HG03521 (cell line): Measurements from ENCODE around the gene PTPRD.

Source experiments
- ATAC-seq: cut with Tn5 transposase; IDR thresholded peaks from one replicate; pipeline ENCODE4 v1.9.1; 2021; ENCODE audit warnings: mild to moderate bottlenecking, moderate library complexity; ENCODE audit not compliant: unreplicated experiment

Gene PTPRD

DNA sequence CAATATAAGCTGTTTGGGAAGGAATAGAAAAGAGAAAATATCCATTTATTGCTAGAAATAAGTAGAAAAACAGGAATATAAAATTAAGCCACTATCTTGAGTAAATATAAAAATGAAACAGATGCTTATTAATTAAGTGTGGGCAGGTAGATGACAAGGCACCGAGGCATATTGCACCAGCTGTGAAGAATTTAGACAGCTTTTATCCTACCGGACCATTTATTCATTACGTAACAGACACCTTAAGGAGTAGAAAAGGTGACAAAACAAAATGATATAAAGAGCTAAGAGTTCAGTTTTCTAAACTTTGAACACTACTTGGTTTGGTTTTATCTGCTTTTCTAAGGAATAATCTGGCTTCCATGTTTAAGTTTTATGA lies 404.1 kb downstream of the PTPRD start:
- ATAC-seq: peak; percentile 27

DNA sequence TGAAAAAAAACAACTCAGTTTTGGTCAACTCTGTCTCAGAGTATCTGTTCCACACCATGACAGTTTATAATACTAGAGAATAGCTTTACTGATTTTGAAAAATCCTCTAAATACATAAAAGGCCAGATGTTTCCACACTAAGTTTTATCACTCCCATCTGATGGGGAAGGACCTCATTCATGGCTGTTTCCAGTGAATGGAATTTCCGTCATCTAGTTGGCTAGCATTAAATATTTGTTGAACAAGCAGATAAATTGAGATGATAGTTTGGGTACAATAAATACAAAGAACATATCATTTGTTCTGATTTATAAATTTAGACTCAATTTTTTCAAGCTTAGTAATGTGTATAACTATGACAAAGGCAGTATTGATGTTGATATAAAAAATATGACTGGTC lies 408.5 kb downstream of the PTPRD start:
- ATAC-seq: no peak

DNA sequence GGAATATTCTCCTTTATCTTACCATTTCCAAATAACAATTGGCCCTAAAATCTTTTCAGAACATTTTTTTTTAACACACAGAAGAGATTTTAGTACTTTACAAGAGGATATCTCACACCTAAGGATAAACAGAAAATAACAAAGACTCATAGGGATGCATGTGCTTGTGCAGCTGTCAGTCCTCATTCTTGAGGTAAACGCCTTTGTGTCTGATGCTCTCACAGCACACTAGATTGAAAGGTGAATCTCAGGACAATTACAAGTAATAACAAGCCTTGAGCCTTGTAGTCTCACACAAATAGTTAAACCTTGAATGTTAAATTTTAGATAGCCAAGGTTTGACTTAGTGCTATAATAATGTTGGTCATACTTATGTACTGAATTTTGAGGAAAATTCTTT lies 439.2 kb downstream of the PTPRD start:
- ATAC-seq: no peak

DNA sequence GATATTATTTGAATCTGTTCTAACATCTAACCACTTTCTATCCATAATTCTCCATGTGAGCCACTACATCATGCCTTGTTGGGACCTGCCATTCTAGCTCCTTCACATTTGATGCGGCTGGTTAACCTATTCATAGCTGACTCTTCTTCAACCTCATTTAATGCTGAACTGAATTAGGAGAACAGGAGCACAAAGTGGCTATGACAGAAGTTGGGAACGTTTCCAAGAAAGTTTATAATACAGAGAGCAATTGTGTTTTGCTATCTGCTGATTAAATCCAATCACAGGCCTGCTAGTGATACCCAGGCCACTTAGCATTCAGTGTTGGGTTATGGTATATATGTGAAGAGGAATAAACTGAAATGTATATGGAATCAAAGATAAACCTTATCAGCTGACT lies 440.3 kb downstream of the PTPRD start:
- no peak for ATAC-seq

DNA sequence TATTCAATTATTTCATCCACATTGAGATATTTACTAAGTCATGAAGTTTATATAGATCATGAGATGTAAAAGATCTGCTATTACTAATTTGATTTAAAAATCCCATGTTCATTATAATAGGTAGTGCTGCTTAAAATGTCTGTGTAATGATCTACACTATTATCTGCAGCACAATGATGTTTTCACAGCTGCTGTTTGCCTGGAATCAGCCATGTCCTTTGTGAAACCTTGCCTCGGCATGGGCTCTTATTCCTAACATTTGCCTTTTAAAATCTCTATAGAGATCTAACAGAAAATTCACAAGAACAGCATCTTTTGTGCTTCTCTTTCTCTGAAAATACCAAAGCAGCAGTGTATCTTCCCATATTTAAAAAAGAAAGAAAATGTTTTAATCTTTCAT lies 444.6 kb downstream of the PTPRD start:
- ATAC-seq: no peak

DNA sequence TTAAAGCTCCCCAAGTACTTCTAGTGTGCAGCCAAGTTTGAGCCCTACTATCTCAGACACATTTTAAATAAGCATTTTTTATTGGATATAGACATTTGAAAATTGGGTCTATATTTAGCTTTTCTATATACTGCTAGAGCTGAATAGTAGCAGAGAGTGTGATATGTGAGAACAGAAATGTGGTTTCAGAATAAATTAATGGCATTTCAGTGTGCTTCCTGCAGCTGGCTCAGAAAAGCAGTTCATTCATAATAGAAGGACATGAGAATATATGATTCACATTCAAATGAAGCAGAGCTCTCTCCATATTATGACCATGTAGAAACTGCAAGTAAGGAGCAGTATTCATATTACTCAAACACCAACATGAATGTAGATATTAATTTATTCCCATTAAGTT lies 464.0 kb downstream of the PTPRD start:
- no peak for ATAC-seq

DNA sequence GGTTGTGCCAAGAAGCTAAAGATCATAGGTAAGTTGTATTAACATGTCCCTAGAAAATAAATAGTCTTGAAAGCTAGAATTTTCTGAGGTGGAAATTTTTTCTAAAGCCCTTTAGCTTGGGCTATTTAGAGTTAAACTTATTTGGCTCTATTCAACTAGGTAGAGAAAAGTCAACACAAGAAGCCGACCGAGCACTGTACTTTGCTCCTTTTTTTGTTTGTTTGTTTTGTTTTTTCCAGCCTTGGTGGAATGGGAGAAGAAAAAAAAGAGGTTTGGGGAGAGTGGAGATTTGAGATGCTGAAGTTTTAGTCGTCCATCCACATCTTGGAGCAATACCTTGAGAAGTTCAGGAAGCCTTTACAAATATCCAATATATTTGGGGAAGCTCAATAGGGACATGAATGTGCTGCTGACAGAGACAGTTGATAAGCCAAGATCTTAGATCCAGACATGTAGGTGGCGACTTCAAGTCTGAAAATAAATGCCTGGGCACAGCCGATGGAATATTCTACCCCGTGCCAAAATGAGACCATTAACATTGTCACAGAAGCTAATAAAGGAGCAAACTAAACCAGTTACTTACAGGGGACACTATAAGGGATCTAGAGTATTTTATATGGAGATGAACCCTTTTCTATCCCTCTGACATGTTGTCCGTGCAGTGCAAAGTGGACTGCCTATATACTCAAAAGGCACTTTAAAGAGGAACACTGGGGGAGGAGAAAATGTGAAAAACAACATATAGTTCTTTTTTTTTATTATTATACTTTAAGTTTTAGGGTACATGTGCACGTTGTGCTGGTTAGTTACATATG lies 466.1 kb downstream of the PTPRD start:
- ATAC-seq: no peak

DNA sequence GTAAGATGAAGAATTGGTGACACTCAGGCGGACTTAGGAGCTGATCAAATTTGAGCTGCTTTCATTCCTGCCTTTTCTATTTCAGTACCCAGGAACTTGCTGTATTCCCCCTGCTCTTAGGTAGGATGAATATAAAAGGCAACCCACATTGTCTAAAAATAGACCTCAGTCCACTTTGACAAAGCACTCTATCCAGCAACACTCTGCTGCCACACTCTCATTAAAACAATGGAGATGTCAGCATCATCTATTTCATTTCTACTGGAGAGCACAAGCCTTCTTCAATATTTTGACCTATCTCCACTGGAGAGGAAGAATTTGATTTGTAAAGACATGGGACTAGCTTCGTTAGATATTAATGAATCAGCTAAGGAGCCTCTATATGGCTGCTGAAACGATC lies 468.4 kb downstream of the PTPRD start:
- ATAC-seq: no peak

DNA sequence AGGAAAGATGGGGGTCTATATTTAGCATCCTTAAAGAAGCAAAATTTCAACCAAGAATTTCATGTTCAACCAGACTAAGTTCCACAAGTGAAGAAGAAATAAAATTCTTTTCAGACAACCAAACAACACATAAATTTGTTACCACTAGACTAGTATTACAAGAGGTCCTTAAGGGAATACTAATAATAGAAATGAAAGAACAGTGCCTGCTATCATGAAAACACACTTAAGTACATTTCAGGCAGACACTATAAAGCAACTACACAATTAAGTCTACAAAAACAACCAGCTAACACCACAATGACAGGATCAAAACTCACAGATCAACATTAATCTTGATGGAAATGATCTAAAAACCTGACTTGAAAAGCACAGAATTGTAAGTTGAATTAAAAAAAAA lies 477.2 kb downstream of the PTPRD start:
- no peak for ATAC-seq

DNA sequence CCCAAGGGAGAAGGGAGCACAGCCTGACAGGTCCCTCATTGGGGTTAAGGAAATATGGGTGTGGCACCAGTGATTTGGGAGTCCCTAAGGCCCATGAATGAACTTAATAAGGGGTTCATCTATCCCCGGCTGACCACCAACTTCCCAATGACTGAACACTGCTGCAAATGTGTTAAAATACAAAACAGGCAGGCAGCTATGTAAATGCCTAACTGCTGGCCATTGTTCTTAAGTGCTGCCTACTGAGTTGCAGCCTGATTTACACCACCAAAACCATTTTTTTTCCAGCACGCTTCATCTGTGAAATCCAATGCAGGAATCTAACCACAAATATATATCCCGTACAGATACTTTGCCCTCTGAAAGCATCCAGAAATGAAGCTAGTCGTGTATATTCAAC lies 478.5 kb downstream of the PTPRD start:
- no peak for ATAC-seq

DNA sequence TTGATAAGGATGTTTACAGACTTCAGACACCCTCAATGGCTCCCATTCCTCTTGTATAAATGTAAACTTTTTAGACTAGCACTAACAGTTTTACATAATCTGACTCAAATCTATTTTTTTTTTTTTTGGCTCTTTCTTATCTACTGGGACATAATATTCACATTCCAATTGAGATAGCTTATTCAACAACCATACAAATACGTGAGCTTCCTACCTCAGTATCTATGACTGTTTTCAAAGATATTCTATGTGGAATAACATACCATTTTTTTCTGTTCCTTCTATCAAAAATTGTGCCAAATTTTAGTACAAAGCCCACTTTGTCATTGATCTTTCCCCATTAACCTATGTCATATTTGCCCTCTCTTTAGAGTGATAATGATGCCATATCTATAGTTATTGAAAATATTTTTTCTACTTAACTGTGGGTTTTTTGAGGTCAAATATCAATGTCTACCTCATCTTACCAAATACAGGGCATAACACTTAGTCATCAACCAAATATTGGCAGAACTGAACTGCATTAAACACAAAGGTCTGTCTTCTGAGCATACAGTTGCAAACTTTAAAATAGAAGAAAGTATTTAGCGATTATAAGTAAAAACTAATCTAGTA lies 482.6 kb downstream of the PTPRD start:
- no peak for ATAC-seq

DNA sequence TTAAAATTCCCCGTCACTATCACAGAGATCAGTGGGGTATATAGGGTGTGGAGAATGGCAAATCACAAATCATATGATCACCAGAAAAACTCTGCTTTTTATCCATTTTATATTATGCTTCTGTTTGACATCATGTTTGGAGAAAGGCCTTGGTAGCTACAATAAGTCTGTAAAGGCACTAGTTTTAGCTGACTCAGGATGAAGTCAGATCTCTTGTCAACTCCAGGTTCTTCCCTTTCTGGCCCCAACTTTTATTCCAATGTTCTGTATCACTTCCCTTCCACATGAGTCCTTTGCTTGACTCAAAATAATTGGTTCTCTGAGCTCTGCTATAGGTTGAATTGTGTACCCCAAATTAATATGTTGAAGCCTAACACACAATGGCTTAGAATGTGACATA lies 484.9 kb downstream of the PTPRD start:
- no peak for ATAC-seq

DNA sequence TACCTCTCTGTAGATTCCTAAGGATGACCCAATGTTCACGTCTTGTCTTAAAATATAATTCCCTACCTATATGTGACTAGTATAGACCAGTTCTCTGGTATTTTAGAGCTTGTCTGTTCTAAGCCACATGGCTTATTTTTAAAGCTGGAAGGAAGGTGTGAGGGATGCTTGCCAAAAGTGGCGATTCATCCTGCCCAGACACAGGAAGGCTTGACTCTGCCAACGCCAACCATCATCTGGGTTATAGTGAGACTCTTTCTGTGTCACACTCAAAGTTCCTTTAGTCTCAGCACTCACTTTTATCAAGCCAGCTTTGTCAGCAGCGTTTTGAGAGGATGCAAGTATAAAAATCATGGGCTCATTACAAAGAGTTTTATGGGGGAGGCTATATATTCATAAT lies 500.0 kb downstream of the PTPRD start:
- ATAC-seq: no peak

DNA sequence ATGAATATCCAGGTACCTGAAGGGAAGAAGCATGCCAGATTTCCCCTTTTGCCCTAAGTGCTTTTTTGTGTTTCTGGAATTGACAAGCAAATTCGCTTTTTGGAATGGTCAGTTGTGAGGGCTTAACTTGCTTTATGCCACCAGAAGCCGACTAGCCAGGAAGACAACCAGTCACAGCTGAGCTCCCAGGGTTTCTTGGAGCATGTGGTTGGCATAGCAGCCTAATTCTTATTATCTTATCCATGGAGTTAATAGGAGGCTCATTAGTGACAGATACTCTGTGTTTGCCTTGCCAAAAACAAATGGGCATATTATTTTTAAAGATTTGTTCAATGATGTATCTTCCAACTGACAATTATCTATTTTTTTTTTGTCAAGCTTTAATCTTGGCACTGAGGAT lies 500.7 kb downstream of the PTPRD start:
- no peak for ATAC-seq

DNA sequence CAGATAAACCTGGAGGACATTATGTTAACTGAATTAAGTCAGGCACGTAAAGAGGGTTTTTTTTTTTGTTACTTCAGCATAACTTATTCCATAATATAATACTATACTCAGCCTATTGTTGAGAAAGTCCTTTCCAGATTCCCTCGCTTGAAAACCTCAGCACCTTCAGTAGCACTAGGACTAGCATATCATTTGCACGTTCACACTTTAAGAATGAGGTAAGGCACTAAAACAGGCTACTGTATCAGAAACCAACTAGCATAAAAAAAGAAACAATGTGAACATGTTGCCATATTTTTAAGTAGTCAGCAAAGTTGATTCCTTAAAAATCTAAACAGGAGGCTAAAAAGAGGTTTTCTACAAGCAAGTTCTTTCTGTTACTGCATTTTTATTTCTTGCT lies 504.0 kb downstream of the PTPRD start:
- ATAC-seq: no peak

DNA sequence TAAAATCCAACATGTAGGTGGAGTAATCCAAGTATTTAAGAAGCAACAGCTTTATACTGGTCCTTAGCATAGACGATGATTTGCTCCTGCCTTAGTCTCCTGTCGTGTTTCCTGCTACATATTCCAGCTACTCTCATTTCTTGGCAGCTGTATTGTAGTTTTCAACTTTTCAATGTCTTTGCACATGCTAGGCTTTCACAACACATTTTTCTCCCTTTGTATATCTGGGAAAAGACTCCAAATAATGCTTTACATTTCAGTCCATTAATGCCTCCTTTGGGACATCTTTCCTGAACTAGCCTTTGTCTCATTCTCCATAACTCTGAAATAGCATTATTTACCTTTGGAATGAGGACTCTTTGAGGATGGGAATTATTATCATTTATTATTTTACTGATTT lies 508.0 kb downstream of the PTPRD start:
- ATAC-seq: no peak

DNA sequence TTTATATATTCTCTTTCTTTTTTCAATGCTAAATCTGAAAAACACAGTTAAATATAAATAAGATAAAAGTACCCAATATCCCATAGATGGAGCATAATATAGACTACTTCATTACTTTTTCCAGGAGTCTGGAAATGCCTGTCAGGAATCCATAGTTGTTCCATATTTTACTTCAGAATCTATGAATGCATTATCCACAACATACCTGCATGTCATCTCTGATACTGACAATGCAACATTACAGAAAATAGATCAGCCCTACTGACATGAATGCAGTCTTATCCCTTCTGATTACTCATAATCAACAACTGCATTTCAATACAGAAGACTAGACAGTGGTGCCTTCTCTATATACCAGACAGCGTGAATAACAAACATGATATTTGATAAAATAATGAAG lies 517.6 kb downstream of the PTPRD start:
- ATAC-seq: no peak

DNA sequence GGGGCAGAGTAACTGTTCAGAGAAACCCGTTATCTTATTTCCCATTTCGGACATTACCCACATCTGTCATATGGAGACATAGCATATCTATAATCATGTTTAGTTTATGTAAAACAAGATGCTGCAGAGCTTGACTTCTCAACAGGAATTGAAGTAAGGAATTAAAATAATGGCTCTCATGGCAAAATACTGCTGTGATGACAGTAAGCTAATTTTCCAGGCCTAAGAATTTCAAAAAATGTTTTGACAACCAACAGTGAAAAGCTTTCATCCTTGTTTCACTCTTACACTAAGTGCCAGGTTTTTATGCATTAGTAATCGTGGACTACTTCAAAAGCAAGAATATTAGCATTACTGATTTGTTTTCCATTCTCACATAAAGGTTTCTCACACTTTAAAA lies 518.2 kb downstream of the PTPRD start:
- no peak for ATAC-seq

DNA sequence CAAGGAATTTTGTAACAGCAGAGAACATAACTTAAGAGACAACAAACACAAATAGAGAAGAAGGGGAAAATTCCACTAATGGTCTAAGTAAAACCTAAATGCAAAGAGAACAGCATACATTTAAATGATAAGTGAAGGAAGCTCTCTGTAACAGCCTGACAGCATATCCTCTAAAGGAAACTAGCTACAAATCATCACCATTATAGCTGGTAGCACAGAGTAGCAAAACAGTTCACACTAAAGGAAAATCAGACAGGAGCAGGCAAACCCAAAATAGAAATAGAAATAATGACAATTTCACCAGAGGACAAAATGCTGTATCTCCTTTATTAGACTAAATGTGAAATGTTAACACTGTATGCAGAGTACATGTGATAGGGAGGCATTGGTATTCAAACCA lies 532.8 kb downstream of the PTPRD start:
- ATAC-seq: no peak

DNA sequence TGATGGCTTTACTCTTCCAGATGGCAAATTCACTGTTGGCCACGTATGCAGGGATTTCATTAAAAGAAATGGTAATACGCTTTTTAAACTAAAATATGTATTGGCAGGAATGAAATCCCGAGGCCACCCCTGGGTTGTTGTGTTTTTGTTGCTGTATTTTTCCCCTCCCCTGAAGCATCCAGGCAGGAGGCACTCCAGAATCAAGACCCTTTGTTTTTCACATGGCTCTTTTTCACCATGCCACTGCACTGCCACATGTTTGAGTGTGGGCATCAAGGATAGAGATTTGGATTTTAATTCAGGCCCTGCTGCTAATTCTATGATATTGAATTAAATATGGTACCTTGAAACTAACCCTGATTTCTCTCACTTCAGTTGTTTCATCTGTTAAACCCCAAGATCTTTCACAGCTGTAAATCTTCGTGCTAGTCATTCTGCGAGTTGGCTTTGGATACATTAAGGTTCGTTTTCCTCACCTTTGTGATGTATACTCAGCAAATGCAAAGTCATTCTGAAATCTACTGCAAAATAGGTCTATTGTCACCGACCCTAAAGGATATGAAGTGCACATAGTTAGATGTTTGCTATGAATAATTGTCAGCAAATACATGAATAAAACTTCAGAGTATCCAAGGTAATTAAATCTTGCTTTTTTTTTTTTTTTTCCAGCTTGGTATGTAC lies 533.4 kb downstream of the PTPRD start:
- no peak for ATAC-seq

DNA sequence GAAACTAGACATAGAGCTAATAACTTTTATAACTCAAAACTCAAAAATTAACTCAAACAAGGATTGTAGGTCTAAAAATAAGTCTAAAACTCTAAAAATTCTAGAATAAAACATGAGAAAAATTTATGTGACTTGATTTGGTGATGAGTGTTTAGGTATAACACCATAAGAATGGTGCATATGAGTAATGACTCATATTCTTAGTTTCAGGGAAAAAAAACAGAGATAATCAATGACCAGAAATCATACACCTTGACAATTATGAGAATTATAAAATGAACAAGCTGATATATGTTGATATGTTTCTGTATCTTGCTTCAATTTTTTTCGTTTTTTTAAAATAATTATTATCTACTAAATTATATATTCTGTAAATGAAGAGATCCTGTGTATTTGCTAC lies 541.2 kb downstream of the PTPRD start:
- ATAC-seq: no peak

DNA sequence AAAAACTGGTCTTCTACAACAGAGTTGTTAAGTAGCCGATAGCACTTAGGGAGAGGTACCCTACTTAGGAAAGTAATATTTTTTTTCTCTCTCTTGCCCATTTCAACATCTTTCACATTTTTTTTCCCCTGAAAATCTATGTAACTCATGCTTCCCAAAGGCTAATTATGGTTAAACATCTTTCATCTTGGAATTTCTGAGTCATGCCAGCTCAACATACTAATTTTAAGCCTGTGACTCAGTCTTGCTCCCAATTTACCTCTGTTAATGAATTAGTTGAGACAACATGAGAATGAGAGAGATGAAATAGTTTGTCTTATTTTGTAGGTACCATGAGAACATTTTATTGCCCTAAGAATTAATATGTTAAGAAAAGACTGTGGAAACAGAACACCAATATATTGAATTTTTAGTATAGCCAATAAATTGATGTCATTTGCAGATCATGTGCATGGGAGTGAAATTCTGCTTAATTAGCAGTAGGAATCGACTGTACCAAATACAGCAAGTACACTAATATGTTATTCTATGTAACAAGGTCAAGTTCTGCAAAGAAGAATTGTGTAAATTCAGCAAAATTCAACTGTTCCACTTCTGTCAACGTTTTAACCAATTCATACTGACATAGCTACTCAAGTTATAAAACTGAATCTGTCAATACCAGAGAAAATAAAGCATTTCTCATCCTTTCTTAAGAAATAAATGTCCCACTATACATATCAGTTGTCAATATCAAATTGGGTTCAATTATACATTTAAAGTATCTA lies 550.0 kb downstream of the PTPRD start:
- ATAC-seq: no peak
